HG02885 (cell line): ENCODE data around the gene MAN2A2.

Experiments used
- ATAC-seq: cut with Tn5 transposase; IDR thresholded peaks from one replicate; pipeline ENCODE4 v1.9.1; 2021; ENCODE audit warnings: mild to moderate bottlenecking; ENCODE audit not compliant: unreplicated experiment, poor library complexity

Gene MAN2A2

GRCh38 chr15:90934949-90935751 lies 32.0 kb downstream of the MAN2A2 start, which contains the start of gene UNC45A:
Gene UNC45A (plus strand): TSS chr15:90935285. CDS start chr15:90935325, 40 bp downstream.
- peak; percentile 71 for ATAC-seq

DNA sequence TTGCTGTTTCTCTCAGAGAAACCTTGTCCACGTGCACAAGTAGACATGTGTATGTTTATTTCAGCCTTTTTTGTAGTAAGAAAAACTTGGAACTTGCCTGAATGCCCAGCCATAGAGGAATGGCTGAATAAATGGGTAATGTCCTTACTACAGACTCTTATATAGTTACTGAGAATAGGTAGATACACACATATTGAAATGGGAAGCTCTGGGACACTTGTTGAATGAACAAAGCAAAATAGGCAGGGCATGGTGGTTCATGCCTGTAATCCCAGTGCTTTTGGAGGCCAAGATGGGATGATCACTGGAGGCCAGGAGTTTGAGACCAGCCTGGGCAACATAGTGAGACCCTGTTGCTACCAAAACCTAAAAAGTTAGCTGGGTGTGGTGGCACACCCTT lies 33.7 kb downstream of the MAN2A2 start:
- no peak for ATAC-seq

- ATAC-seq = no peak
Observed at GRCh38 chr15:90938261-90938660, 35.2 kb downstream of the MAN2A2 start.

- no peak for ATAC-seq
Observed at GRCh38 chr15:90939756-90940155, 36.7 kb downstream of the MAN2A2 start.

- no peak for ATAC-seq
Observed at GRCh38 chr15:90941038-90941437, 37.9 kb downstream of the MAN2A2 start.

GRCh38 chr15:90942354-90943120 lies 39.4 kb downstream of the MAN2A2 start:
- no peak for ATAC-seq

- ATAC-seq = no peak
Observed at GRCh38 chr15:90945091-90945490, 42.0 kb downstream of the MAN2A2 start.

DNA sequence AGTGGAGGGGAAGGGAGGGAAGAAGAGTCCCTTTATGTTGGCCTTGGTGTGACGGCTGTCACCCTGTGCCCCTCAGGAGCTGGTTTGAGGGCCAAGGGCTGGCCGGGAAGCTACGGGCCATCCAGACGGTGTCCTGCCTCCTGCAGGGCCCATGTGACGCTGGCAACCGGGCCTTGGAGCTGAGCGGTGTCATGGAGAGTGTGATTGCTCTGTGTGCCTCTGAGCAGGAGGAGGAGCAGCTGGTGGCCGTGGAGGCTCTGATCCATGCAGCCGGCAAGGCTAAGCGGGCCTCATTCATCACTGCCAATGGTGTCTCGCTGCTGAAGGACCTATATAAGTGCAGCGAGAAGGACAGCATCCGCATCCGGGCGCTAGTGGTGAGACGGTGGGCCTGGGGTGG lies 43.4 kb downstream of the MAN2A2 start:
- ATAC-seq = no peak

DNA sequence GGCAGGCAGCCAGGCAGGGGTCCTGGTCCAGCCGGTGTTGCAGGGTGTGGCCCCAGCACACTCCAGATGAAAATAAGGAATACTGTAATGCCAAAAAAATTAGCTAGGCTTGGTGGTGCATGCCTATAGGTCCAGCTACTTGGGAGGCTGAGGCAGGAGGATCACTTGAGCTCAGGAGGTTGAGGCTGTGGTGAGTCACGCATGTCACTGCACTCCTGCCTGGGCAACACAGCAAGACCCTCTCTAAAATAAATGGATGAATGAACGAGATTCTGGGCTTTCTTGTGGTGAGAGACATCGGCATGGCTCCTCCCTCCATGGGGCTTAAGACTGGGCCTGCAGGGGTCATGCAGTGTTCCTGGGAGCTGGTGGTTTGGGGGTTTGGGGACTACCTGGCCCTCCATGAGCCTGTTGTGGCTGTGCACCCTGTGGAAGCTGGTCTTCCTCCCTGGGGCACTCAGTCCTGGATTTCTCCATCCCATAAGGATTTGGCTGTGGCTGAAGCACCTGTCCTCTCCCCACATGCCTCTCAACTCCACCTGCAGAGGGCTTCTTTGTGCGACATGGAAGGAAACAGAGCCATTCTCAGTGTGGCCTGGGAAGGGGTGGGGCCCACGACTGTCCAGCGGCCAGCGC lies 44.0 kb downstream of the MAN2A2 start:
- ATAC-seq = no peak

- ATAC-seq = no peak
Observed at GRCh38 chr15:90947577-90948357, 44.7 kb downstream of the MAN2A2 start.

DNA sequence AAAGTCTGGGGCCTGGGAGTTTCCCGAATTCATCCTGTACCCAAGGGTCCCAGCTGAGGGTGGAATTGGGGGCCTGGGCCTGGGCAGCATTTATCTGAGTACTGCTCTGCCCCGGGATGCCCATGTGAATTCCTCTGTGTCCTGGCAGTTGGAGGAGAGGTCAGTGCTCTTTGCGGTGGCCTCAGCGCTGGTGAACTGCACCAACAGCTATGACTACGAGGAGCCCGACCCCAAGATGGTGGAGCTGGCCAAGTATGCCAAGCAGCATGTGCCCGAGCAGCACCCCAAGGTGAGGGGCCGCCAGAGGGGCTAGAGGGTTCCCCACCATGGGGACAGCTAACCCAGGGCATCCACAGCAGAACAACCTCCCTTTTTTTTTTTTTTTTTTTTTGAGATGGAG lies 45.4 kb downstream of the MAN2A2 start:
- no peak for ATAC-seq

DNA sequence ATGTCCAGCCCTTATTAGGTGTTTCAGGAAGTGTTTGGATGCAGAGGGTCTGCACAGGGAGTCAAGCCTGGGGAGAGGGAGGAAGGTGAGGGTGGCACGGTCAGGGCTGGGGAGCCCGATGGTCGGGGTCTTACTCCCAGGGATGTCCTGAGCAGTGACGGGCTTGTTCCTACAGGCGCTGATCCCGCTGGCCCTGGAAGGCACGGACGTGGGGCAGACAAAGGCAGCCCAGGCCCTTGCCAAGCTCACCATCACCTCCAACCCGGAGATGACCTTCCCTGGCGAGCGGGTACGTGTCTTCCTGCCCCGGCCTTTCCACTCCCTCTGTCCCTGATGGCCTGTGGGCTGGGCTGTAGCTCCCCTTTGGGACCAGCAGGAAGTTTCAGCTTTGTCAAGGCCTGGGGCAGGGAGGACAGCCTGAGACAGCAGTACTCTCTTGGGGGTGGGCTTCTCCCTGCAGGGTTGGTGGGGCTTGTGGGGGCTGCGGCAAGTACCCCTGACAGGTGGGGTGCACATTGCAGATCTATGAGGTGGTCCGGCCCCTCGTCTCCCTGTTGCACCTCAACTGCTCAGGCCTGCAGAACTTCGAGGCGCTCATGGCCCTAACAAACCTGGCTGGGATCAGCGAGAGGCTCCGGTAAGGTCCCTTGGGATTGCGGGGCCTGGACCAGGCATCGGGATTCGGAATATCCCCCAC lies 47.0 kb downstream of the MAN2A2 start:
- ATAC-seq = no peak

- no peak for ATAC-seq
Observed at GRCh38 chr15:90950676-90951075, 47.6 kb downstream of the MAN2A2 start.

DNA sequence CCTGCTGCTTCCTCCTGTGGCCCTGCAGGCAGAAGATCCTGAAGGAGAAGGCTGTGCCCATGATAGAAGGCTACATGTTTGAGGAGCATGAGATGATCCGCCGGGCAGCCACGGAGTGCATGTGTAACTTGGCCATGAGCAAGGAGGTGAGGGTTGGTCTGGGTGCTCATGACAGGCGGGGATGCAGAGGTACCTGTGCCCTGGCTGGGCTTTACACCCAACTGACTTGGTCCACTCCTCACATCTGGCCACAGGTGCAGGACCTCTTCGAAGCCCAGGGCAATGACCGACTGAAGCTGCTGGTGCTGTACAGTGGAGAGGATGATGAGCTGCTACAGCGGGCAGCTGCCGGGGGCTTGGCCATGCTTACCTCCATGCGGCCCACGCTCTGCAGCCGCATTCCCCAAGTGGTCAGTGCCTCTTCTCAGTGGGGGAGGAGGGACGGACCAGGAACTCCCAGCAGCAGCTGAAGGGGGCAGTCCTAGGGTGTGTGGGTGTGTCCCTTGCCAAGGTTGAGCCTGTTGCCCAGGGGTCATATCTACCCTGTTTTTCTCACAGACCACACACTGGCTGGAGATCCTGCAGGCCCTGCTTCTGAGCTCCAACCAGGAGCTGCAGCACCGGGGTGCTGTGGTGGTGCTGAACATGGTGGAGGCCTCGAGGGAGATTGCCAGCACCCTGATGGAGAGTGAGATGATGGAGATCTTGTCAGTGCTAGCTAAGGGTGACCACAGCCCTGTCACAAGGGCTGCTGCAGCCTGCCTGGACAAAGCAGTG lies 50.0 kb downstream of the MAN2A2 start:
- no peak for ATAC-seq

DNA sequence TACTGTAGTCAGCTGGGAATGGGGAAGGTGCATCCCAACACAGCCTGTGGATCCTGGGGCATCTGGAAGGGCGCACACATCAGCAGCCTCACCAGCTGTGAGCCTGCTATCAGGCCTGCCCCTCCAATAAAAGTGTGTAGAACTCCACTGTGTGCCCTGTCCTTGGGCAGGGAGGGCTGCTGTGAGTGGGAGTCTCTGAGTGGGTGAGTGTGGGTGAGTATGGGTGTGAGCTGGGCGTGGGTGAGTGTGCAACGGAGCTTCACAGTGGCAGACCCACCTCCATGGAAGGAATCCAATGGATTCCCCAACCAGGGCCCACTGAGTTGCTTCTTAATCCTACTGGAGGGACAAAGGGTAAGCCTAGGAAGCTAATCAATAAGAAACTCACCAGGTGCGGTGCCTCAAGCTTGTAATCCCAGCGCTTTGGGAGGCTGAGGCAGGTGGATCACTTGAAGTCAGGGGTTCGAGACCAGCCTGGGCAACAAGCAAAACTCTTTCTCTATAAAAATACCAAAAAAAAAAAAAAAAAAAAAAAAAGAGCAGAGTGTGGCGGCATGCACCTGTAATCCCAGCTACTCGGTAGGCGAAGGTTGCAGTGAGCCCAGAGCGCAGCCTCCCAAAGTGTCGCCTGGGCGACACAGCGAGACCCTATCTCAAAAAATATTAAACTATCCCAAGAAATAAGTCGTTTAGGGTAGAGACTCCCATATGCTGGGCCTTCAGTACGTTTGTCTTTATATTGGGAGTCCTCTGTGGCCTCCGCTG lies 51.0 kb downstream of the MAN2A2 start:
- ATAC-seq = no peak

DNA sequence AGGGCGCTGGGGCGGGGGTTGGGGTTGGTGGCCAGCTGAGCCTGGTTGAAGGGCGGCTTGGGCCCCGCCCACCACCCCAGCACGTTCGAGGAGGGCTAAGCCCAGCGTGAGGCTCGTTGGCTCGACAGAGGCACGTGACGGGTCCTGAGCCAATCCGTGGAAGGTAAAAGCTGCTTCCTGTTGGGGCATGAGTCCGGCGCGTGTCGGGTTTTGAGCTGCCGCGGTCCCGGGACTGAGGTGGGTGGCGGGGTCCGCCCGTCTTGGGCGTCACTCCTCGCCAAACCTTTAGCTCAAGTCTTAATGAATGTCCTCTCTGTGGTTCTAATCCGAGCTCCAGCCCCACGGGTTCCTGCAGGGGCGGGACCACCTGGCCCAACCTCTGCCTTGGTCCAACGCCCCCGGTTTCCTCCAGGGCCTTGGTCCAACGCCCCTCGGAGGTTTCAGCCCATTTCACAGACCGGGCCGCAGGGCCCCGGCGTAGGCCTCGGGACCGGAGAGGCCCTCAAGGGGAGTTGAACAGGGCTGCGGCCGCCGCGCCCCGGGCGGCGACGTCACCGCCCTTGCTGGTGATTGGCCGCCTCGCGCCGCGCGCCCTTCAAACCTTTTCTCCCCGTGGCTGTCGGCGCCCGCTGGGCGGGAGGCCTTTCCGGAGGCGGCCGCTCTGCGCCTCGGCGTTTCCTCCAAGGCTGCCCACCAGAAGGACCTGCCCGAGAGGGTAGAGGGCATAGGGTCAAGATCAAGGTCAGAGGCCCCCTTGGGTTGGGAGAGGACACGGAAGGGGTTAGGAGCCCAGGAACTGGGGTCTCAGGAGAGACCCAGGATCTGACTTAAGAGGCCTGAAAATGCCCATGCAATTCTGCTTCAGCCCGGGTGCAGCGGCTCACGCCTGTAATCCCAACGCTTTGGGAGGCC lies 51.9 kb downstream of the MAN2A2 start, which contains the start of gene RCCD1:
Gene RCCD1 (plus strand): TSS at position 173 of the 912 bp plus-strand sequence. CDS start 1,851 bp downstream, outside the sequence.
- peak; percentile 93 for ATAC-seq

DNA sequence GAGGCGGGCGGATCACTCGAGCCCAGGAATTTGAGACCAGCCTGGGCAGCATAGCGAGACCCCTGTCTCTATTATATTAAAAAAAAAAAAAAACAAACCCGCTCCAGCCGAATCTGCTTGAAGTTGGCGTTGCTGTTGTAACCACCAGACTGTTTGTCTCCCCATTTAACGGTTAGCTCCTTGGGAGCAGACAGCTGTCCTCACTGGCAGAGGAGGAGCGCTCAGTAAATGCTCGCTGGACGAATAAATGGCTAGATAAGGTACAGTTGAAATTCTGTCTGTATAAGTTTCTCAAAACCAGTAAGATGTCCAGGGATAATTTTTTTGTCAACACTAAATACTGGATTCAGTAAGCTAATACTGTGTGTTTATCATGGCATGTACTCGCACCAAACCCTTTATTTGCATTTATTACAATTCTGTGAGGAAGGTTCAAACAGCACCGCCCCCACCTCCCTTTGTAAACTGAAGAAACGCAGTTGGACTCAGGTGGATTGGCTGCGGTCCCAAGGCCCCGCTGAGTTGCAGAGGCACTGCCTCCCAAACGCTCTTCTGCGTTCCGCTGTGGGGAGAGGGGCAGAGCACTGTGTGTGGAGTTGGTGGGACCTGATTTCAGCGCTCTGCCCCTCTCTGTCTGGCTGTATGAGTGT lies 52.6 kb downstream of the MAN2A2 start:
- no peak for ATAC-seq
